ENCODE results near the gene HOXA10. TPM values are rescaled to one million over a fixed set of nuclear protein-coding genes. Genes with fewer than 3 reads are reported as not detected.

The HOXA10 gene
- total RNA-seq: not detected
- polyA plus RNA-seq: 0.09 TPM

DNA sequence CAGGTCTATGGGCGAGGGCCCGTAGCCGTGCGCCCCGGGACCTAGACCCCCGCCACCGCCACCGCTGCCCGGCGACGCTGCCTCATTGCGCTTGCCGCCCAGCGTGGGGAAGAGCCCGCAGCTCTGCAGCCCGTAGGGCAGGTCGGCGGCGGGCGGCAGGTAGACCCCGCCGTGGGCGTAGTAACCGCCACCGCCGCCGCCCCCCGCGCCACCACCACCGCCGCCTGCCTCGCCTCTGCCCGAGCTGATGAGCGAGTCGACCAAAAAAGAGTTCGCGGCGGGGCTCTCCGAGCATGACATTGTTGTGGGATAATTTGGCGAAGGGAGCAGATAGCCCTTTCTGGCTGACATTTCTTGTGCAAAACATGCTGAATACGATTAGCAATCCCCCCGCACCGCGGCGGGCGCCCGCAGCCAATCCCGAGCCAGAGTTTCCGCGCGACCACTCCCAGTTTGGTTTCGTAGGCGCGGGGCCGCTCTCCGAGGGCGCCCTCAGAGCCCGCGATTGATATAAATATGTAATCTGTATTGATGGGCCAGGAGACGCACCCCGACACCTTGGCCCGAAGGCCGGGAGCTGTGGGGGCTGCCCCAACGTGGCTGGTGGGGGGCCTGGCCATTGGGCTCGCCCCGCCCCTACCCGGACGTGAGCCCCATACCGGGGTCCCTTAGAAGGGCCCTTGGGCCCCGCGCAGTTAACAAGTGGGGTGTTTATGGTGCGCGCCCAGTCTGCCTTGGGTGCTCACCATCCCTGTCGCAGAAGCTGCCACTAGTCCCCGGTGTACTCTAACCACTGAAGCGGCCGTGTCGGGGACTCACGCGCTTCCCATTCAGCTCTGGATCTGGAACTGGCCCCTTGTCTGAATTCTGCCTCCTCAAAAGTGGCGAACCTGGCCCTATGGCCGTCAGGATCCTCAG is at the start of gene HOXA10:
HOXA10 (minus strand) TSS at position 365 of the 918 bp plus-strand sequence; CDS start at position 351, 14 bp downstream.
- Histone ChIP-seq H3K4me3 (ENCODE audit: low read length) (peak within 1 kb of the TSS; percentile 22), H3K36me3 (ENCODE audit: insufficient read depth, low read length) (no peaks in the 10 kb centered on the region), H3K9me3 (ENCODE audit: low read length) (no peaks in the 10 kb centered on the region), H3K27me3 (ENCODE audit: insufficient read depth, low read length, poor library complexity, severe bottlenecking) (peaks cover 65% of the 10 kb centered on the region), H3K4me1 (ENCODE audit: insufficient read depth, low read length) (peaks cover 31% of the 10 kb centered on the region), H3K27ac (ENCODE audit: low read depth, low read length) (no peak within 1 kb of the TSS)
- Mint-ChIP-seq H3K4me3 (peak within 1 kb of the TSS; percentile 53 to 83 (median 62)), H3K27ac (peak within 1 kb of the TSS in 3 of 8 donors; percentile 24 to 65 (median 33)), H3K4me1 (peaks cover 14 to 28% (median 16%) of the 10 kb centered on the region in 3 donors), H3K9me3 (peaks cover 0 to 13% (median 3%) of the 10 kb centered on the region in 5 donors), H3K27me3 (peaks cover 60 to 75% of the 10 kb centered on the region in 2 donors), H3K36me3 (no peaks in the 10 kb centered on the region)
- CTCF ChIA-PET: interaction anchor here (0.8 to 2.1 kb wide), 3 partner anchors 12 to 24 kb away, joined by 3 to 6 read pairs (median 4); no protein-coding TSS in a partner anchor
- peak in 1 of 5 donors; percentile 38 for DNase-seq
- POLR2A ChIA-PET: no interaction called here

GRCh38 chr7:27221201-27221797 is 47.2 kb upstream of the HOXA10 start:
- no peaks in the 10 kb centered on the region for H3K4me1 ChIP-seq (ENCODE audit: insufficient read depth, low read length)
- H3K9me3 Mint-ChIP-seq: no peaks in the 10 kb centered on the region
- peaks cover 0 to 11% (median 3%) of the 10 kb centered on the region in 3 donors for H3K4me1 Mint-ChIP-seq
- ChIA-PET POLR2A (no interaction called here), CTCF (no interaction called here)
- no peaks in the 10 kb centered on the region for H3K9me3 ChIP-seq (ENCODE audit: low read length)
- H3K27ac ChIP-seq (ENCODE audit: low read depth, low read length): no peak overlapping the region
- no peak overlapping the region for H3K4me3 Mint-ChIP-seq
- H3K4me3 ChIP-seq (ENCODE audit: low read length): no peak overlapping the region
- DNase-seq: no peak
- H3K27me3 ChIP-seq (ENCODE audit: insufficient read depth, low read length, poor library complexity, severe bottlenecking): peaks cover 30% of the 10 kb centered on the region
- H3K36me3 ChIP-seq (ENCODE audit: insufficient read depth, low read length): no peaks in the 10 kb centered on the region
- H3K27me3 Mint-ChIP-seq: peaks cover 50 to 84% of the 10 kb centered on the region in 2 donors
- peak overlapping the region in 1 of 8 donors; percentile 0 for H3K27ac Mint-ChIP-seq
- H3K36me3 Mint-ChIP-seq: no peaks in the 10 kb centered on the region

DNA sequence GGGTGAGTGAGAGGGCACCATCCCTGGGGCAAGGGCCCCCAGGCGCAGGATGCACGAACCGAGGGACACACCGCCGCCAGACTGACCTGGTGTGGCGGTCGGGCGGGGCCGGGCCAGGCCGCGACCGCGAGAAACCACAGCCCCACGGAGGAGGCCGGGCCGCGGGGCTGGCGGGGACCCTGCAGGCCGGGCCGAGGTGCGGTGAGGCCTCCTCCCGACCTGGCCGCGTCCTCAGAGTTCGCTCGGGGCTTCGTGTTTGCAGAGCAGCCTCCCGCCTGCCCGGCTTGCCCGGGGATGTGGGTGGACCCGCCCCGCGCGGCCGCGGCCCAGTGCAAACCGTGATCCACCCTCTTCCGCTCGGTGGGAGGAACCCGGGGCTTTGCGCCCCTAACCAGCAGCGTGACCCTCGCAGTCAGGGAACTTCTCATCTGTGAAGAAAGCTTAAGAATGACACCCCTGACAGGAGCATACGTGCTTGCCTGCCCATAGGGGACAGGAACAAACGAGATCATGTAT is 46.4 kb upstream of the HOXA10 start:
- Histone ChIP-seq H3K27me3 (ENCODE audit: insufficient read depth, low read length, poor library complexity, severe bottlenecking) (peaks cover 24% of the 10 kb centered on the region), H3K9me3 (ENCODE audit: low read length) (no peaks in the 10 kb centered on the region), H3K4me1 (ENCODE audit: insufficient read depth, low read length) (no peaks in the 10 kb centered on the region), H3K36me3 (ENCODE audit: insufficient read depth, low read length) (no peaks in the 10 kb centered on the region), H3K27ac (ENCODE audit: low read depth, low read length) (no peak overlapping the region), H3K4me3 (ENCODE audit: low read length) (no peak overlapping the region)
- Mint-ChIP-seq H3K27me3 (peaks cover 52 to 87% of the 10 kb centered on the region in 2 donors), H3K27ac (no peak overlapping the region), H3K36me3 (no peaks in the 10 kb centered on the region), H3K4me3 (peak overlapping the region in 2 of 7 donors; percentile 16 to 46), H3K4me1 (peaks cover 0 to 11% (median 3%) of the 10 kb centered on the region in 3 donors), H3K9me3 (no peaks in the 10 kb centered on the region)
- ChIA-PET POLR2A (no interaction called here), CTCF (no interaction called here)
- DNase-seq: no peak

DNA sequence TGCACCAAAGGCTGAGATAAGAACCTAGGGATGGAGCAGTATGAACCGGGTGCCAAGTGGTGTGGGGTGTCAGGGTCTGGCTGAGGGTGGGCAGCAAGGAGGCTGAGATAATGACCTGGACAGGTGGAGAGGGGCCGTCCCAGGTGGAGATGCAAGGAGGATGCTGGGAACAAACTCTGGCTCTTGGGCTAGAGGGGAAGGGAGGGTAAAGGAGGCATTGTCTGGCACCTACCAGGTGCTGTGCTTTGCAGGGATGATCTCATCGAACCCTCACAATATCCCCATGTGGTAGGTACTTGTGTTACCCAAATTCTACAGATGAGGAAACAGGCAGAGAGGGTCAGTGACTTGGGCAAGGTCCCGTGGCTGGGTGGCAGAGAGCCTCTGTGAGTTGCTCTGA is 45.7 kb upstream of the HOXA10 start:
- H3K9me3 ChIP-seq (ENCODE audit: low read length): no peaks in the 10 kb centered on the region
- no peaks in the 10 kb centered on the region for H3K9me3 Mint-ChIP-seq
- CTCF ChIA-PET: interaction anchor here (1.3 kb wide), 1 partner anchor 24 kb away, joined by 3 read pairs; no protein-coding TSS in a partner anchor
- H3K27me3 ChIP-seq (ENCODE audit: insufficient read depth, low read length, poor library complexity, severe bottlenecking): peaks cover 24% of the 10 kb centered on the region
- no peaks in the 10 kb centered on the region for H3K36me3 ChIP-seq (ENCODE audit: insufficient read depth, low read length)
- no peak for DNase-seq
- no peak overlapping the region for H3K27ac ChIP-seq (ENCODE audit: low read depth, low read length)
- peak overlapping the region in 1 of 8 donors; percentile 52 for H3K27ac Mint-ChIP-seq
- POLR2A ChIA-PET: no interaction called here
- H3K4me1 ChIP-seq (ENCODE audit: insufficient read depth, low read length): no peaks in the 10 kb centered on the region
- peaks cover 52 to 90% of the 10 kb centered on the region in 2 donors for H3K27me3 Mint-ChIP-seq
- H3K4me3 Mint-ChIP-seq: peak overlapping the region in 1 of 7 donors; percentile 34
- peaks cover 0 to 11% (median 3%) of the 10 kb centered on the region in 3 donors for H3K4me1 Mint-ChIP-seq
- no peak overlapping the region for H3K4me3 ChIP-seq (ENCODE audit: low read length)
- no peaks in the 10 kb centered on the region for H3K36me3 Mint-ChIP-seq

DNA sequence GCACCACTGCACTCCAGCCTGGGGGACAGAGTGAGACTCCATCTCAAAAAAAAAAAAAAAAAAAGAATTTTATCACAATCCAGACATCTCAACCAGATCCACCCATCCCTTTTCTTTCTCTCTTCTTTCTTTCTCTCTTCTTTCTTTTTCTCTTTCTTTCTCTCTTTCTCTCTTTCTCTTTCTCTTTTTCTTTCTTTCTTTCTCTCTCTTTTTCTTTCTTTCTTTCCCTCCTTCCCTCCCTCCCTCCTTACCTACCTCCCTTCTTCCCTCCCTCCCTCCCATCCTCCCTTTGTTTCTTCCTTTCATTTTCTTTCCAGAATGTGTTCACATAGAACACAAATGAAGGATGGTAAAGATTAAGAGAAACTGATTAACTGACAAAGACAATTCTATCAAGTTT is 43.8 kb upstream of the HOXA10 start:
- Histone ChIP-seq H3K4me3 (ENCODE audit: low read length) (no peak overlapping the region), H3K27me3 (ENCODE audit: insufficient read depth, low read length, poor library complexity, severe bottlenecking) (peaks cover 23% of the 10 kb centered on the region), H3K36me3 (ENCODE audit: insufficient read depth, low read length) (no peaks in the 10 kb centered on the region), H3K4me1 (ENCODE audit: insufficient read depth, low read length) (no peaks in the 10 kb centered on the region), H3K9me3 (ENCODE audit: low read length) (no peaks in the 10 kb centered on the region), H3K27ac (ENCODE audit: low read depth, low read length) (no peak overlapping the region)
- CTCF ChIA-PET: no interaction called here
- Mint-ChIP-seq H3K27me3 (peaks cover 57 to 89% of the 10 kb centered on the region in 2 donors), H3K4me1 (peaks cover under 1 to 12% (median 3%) of the 10 kb centered on the region in 3 donors), H3K9me3 (no peaks in the 10 kb centered on the region), H3K36me3 (no peaks in the 10 kb centered on the region), H3K27ac (no peak overlapping the region), H3K4me3 (no peak overlapping the region)
- POLR2A ChIA-PET: no interaction called here
- no peak for DNase-seq

DNA sequence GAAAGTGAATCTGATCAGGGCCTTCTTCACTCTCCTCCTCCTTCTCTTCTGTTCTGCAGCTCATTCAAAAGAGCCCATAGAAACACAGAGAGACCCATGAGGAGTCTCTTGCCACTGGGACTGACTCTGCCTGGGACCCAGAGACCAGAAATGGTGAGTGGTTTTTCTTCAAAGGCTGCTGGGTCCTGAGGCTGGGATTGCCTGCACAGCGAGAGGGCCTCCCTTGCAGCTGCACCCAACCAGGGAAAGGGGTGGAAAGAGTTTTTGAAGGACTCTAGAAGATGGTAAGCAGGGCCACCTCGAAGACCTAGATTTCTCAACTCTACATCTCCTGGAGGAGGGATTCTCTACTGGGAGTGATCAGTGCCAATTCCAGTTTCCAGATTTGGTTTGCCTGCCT is 41.2 kb upstream of the HOXA10 start:
- POLR2A ChIA-PET: interaction anchor here (0.6 kb wide), 1 partner anchor 560 kb away, joined by 3 read pairs; no protein-coding TSS in a partner anchor
- Histone ChIP-seq H3K4me1 (ENCODE audit: insufficient read depth, low read length) (no peaks in the 10 kb centered on the region), H3K27ac (ENCODE audit: low read depth, low read length) (no peak overlapping the region), H3K36me3 (ENCODE audit: insufficient read depth, low read length) (no peaks in the 10 kb centered on the region), H3K9me3 (ENCODE audit: low read length) (no peaks in the 10 kb centered on the region), H3K27me3 (ENCODE audit: insufficient read depth, low read length, poor library complexity, severe bottlenecking) (peaks cover 32% of the 10 kb centered on the region), H3K4me3 (ENCODE audit: low read length) (no peak overlapping the region)
- no peak overlapping the region for H3K4me3 Mint-ChIP-seq
- no peak overlapping the region for H3K27ac Mint-ChIP-seq
- no peak for DNase-seq
- no peaks in the 10 kb centered on the region for H3K36me3 Mint-ChIP-seq
- H3K27me3 Mint-ChIP-seq: peaks cover 61 to 90% of the 10 kb centered on the region in 2 donors
- CTCF ChIA-PET: no interaction called here
- peaks cover 7 to 16% (median 9%) of the 10 kb centered on the region in 3 donors for H3K4me1 Mint-ChIP-seq
- H3K9me3 Mint-ChIP-seq: no peaks in the 10 kb centered on the region

DNA sequence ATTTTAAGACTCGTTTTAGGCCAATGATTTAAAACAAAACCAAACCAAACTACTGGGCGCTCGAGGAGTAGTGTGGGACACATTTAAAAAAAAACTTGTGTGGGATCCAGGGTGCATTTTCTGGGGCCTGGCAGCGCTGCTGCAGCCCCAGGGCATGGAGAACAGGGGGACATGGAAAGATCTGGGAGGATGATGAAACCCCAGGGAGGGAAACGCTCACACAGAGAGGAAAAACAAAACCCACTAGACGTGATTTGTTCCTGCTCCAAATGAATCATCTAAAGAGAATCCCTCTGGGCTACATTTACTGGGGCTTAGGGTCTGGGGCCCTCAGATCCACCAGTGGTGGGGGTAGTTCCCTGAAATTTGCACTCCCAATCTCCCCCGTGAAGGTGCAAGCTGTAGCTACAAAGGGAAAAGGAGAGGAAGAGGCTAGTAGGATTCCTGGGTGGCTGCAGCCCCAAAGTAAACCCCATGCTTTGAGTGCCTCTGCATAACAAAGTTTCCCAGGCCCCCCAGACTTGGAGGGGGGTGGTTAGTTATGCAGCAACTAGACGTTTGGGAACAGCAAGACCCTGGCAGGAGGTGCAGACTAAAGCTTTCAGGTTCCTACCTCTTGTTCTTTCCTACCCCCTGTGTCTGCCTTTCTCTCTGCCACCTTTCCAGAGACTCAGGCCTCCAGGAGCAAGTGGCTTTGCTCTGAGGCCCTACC is 40.3 kb upstream of the HOXA10 start:
- no peak for DNase-seq

More for the DNA sequence above, 40.3 kb upstream of the HOXA10 start:
- no peak overlapping the region for H3K27ac ChIP-seq (ENCODE audit: low read depth, low read length)
- no peaks in the 10 kb centered on the region for H3K9me3 ChIP-seq (ENCODE audit: low read length)
- no peaks in the 10 kb centered on the region for H3K4me1 ChIP-seq (ENCODE audit: insufficient read depth, low read length)
- Mint-ChIP-seq H3K4me3 (no peak overlapping the region), H3K27me3 (peaks cover 63 to 91% of the 10 kb centered on the region in 2 donors), H3K9me3 (no peaks in the 10 kb centered on the region), H3K4me1 (peaks cover 6 to 12% (median 10%) of the 10 kb centered on the region in 3 donors), H3K36me3 (no peaks in the 10 kb centered on the region), H3K27ac (no peak overlapping the region)
- H3K27me3 ChIP-seq (ENCODE audit: insufficient read depth, low read length, poor library complexity, severe bottlenecking): peaks cover 32% of the 10 kb centered on the region
- H3K36me3 ChIP-seq (ENCODE audit: insufficient read depth, low read length): no peaks in the 10 kb centered on the region
- no peak overlapping the region for H3K4me3 ChIP-seq (ENCODE audit: low read length)
- POLR2A ChIA-PET: no interaction called here
- CTCF ChIA-PET: no interaction called here
